NCI-H2107 (cell line): ENCODE measurements around the gene ARHGAP45.

Source experiments
- DNase-seq: peaks from one replicate; lab custom pipeline; 2025; lab: John Stamatoyannopoulos, UW

ARHGAP45 gene

GRCh38 chr19:1039646-1040475 is 27.1 kb upstream of the ARHGAP45 start, which contains the start of gene ABCA7:
Gene ABCA7, plus strand, starts transcription at chr19:1040107. Its CDS starts 1,255 bp downstream, at chr19:1041362.
- peak; percentile 90 for DNase-seq

- peak; percentile 61 for DNase-seq
These were observed 26.3 kb upstream of the ARHGAP45 start for GRCh38 chr19:1040476-1041271.

- DNase-seq = no peak
These were observed 25.6 kb upstream of the ARHGAP45 start for GRCh38 chr19:1041272-1041834.

GRCh38 chr19:1041835-1042685 is 24.9 kb upstream of the ARHGAP45 start:
- peak; percentile 47 for DNase-seq

- DNase-seq = no peak
These were observed 24.1 kb upstream of the ARHGAP45 start for GRCh38 chr19:1042689-1043511.

GRCh38 chr19:1045247-1045603 is 21.7 kb upstream of the ARHGAP45 start:
- no peak for DNase-seq

- DNase-seq = no peak
These were observed 20.8 kb upstream of the ARHGAP45 start for GRCh38 chr19:1046117-1046626.

- no peak for DNase-seq
These were observed 19.9 kb upstream of the ARHGAP45 start for GRCh38 chr19:1046836-1047695.

GRCh38 chr19:1047696-1048147 is 19.2 kb upstream of the ARHGAP45 start:
- no peak for DNase-seq

- DNase-seq = no peak
These were observed 17.9 kb upstream of the ARHGAP45 start for GRCh38 chr19:1049106-1049505.

- DNase-seq = no peak
These were observed 17.2 kb upstream of the ARHGAP45 start for GRCh38 chr19:1049800-1050199.

- no peak for DNase-seq
These were observed 15.8 kb upstream of the ARHGAP45 start for GRCh38 chr19:1050989-1051788.

- no peak for DNase-seq
These were observed 15.2 kb upstream of the ARHGAP45 start for GRCh38 chr19:1051791-1052190.

- DNase-seq = no peak
These were observed 14.5 kb upstream of the ARHGAP45 start for GRCh38 chr19:1052349-1052975.

- DNase-seq = no peak
These were observed 13.5 kb upstream of the ARHGAP45 start for GRCh38 chr19:1053176-1054101.

- no peak for DNase-seq
These were observed 12.6 kb upstream of the ARHGAP45 start for GRCh38 chr19:1054102-1055027.
